EL (cell line): ENCODE results near the gene MLLT11.

ENCODE experiments used
- DNase-seq: peaks from one replicate; pipeline ENCODE4 v3.0.0-alpha.2; 2016

MLLT11 gene, protein sequence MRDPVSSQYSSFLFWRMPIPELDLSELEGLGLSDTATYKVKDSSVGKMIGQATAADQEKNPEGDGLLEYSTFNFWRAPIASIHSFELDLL

DNA sequence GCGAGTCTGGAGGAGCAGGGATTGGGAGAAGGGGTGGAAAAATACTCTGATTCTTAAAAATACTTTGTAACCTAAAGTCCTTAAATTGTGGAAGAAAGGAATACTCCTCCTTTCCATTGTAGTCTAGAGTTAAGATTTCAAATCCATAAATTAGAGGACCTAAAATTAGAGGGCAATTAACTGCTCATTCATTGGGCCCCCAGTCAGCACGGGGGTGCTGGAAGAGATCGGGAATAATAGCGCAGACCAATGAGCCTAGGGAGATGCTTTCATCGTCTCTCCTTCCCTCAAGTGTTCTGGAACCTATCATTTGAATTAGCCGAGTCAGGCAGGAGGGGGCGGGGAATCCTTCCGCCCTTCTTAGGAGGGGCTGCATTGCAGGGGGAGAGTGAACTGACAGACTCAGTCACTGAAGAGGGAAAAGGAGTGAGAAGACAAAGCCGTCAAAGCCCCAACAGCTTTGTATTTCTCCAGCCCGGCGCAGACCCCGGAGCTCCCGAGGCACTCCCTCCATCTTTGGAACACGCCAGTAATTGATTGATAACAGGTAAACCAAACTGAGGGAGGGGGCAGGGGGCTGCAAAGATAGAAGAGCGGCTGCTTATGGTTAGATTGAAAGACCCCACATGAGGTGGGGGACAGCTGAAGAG, at the start of gene MLLT11:
Gene MLLT11, plus strand, starts transcription at position 391 of the 650 bp plus-strand sequence. CDS start 6,828 bp downstream, outside the sequence.
- DNase-seq: peak; percentile 67

DNA sequence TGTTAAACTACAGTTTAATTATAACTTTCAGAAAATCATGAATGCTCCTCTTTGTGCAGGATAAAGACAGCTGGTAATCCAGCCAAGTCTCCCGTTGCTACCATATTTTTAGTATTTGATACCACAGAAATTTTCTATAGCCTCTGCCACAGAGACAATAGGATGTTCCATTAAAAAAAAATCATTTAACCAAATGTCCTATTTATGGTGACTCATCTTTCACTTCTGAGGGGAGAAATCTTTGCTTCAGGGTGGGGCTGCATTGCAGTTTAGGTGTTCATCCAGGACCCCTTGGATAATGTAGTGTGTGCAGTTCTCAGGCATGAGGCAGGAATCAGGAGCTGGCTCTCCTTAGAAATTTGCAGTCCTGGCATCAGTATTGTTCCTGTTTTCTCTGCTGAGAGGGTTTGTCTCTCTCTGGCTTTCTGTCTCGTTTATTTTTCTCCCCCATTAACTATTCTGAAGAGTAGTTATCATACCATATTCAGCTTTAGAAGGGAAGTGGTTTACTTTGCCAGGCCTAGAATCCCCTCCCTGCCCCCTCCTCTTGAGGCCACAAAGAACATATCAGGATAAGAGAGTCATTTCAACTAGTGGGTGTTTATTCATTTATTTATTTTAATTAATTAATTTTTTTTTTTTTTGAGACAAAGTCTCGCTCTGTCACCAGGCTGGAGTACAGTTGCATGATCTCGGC, 48.9 kb upstream of the MLLT11 start:
- no peak for DNase-seq

DNA sequence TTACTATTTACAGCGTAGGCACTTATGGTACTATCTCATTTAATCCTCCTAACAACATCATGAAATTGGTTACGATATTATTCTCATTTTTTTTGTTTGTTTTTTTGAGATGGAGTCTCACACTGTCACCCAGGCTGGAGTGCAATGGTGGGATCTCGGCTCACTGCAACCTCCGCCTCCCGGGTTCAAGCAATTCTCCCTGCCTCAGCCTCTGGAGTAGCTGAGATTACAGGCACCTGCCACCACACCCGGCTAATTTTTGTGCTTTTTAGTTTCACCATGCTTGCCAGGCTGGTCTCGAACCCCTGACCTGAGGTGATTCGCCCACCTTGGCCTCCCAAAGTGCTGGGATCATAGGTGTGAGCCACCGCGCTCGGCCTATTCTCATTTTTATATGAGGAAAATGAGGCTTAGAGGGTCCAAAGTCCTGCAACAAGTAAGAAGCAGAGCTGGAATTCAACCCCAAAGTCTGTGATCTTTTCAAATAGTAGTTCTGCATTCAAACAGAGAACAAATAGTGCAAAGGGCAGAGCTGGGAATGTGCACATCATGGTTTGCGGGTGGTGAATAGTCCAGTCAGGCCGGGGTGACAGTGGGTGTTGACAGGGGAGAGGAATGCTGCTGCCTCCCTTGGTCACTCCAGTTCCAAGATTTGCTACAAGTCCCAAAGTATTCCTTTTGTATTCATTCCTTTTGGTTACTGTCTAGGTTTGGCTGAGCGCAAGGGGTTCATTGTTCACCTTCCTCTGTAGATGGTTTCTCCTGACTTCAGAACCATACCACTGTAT, 47.3 kb upstream of the MLLT11 start:
- no peak for DNase-seq

DNA sequence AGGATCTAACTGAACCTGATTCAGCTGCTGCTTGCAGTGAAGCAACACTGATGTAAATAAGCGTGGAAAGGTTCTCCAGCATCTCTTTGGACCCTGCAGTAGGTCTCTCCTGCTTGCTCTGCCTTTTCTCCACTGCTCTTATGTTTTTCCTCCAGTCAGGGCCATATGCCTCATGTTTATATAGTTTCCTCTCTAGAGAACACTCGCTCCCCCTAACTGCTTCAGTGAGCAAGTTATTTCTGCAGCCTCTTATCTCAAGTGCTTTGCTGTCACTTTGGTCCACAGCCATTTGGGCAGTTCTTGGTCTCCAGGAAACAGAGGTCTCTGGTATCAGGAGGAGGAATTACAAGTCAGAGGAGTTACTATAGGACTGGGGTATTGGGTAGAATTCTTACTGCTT, 46.7 kb upstream of the MLLT11 start:
- DNase-seq: no peak

DNA sequence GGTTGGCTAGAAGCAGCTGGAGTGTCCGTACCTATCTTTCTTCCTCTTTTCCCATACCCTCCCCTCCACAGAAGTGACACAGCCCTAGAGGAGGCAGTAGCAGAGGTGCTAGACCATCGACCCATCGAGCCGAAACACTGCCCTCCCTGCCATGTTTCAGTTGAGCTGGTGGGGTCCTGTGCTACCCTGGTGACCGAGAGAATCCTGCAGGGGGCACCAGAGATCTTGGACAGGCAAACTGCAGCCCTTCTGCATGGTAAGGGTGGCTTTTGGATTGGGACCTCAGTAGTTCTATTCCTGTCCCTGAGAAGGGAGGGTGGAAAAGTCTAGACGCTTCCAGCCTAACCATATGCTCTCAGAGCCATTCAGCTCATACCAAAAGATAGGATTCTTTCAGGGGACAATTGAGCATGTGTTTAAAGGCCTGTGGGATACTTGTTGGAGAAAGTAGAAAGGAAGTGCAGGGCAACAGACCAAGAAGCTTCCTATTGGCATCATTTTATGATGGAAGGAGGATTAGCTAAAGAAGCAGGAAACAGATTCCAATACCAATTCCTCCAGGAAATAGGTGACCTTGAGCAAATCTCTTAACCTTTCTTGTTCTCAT, 35.6 kb upstream of the MLLT11 start:
- peak; percentile 63 for DNase-seq

DNA sequence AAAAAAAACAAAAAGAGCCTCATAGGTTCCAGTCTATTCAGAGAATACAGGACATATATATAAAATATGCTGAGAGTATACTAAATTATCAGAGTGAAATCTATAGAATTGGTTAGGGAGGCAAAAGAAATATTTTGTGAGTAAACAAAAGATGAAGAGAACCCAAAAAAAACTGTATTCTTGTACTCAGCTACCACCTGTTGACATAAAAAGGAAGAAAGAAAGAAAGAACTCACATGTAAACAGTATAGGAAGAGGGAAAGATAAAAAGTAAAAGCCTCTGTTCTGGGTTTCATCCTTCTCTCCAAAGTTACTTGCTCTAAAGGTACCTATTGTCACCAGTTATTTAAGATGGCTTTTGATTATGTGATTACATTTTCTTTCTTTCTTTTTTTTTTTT, 33.7 kb upstream of the MLLT11 start:
- DNase-seq: no peak

DNA sequence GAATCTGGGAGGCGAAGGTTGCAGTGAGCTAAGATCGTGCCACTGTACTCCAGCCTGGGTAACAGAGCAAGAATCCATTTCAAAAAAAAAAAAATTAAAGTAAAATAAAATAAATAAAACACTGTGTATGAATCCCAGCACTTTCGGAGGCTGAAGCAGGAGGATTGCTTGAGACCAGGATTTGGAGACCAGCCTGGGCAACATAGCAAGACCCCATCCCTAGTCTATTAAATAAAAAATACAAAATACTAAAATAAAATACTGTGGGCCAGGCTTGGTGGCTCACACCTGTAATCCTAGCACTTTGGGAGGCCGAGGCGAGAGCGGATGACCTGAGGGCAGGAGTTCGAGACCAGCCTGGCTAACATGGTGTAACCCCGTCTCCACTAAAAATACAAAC, 28.0 kb upstream of the MLLT11 start:
- no peak for DNase-seq

DNA sequence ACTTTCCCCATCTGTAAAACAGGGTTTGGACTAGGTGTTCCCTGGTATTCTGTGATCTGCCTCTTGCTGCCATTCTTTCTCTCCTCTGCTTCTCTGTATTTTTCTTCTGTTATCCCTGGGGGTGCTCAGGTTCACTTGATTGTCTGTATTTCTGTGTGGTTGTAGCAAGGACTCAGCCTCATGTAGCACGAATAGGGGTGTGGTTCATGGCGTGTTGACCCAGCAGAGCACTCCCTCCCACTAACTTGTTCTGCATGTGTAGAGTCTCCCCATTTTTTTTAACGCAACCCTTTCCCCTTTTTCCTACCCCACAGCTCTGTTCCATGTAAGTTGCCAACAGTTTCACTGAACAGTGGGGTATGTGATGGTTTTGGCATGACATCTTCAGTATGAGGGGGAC, 25.0 kb upstream of the MLLT11 start:
- no peak for DNase-seq

DNA sequence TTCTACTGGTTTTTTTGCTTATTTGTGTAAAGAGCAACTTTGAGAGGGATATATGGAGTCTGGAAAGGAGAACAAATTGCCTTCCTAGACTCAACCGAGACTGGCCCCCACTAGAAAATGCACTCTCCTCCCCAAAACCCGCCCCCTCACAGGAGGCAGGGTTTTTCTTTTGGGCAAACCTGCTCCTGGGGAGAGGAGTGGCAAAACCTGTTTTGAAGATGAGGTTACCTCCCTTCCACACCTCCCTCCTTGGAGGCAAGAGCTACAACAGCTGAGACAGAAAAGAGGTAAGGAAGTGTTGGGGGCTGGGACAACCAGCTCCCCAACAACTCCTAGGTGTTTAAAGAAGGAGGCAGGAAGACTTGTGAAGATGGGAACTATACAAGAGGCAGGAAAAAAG, 23.8 kb upstream of the MLLT11 start, which contains the start of gene BNIPL:
Gene BNIPL, plus strand, starts transcription at position 231 of the 400 bp plus-strand sequence. Its CDS starts 140 bp downstream, at position 371.
- no peak for DNase-seq

DNA sequence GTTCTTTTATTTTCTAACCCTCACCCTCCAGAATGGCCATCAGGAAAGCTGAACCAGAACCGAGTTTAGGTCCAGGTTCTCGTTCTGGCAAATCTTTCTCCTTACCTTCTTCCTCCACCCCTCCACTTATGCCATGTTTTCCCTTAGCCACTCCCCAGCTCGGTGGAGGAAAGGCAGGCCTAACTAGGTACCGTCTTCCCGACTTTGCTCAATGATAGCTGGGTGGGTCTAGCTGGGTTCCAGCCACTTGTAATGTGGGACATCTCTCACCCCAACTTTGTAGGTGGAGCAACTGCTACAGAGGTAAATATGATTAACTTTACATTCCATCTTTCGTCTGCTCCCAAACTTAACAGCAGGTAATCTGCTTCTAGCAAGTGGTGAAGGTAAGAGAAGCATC, 23.2 kb upstream of the MLLT11 start:
- DNase-seq: no peak

DNA sequence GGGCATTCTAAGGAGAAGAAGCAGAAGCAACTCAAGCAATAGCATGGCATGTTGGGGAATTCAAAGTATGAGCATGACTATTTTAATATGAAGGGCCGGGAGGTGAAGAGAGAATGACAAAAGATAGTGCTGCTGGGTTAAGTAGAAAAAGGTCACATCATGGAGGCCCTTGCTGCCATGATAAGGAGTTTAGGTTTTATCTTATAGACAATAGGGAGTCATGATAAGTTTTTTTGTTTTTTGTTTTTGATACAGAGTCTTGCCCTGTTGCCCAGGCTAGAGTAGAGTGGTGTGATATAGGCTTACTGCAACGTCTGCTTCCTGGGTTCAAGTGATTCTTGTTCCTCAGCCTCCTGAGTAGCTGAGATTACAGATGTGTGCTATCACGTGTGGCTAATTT, 20.7 kb upstream of the MLLT11 start:
- DNase-seq: no peak

DNA sequence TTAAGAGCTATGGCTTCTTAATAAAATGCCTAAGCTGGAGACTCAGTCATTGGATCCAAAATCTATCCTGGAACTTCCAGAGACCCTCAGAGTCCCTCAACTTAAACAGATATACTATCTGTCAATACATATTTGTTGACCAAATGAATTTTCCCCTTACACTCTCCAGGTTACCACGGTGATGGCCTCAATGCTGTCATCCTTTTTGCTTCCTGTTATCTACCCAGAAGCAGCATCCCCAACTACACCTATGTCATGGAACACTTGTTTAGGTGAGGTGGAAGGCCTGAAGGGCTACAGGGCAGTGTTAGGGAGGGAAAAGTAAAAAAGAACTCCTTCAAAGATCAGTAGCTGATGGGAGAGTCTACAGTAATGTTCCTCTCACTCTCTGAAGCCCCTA, 17.0 kb upstream of the MLLT11 start:
- DNase-seq: no peak

DNA sequence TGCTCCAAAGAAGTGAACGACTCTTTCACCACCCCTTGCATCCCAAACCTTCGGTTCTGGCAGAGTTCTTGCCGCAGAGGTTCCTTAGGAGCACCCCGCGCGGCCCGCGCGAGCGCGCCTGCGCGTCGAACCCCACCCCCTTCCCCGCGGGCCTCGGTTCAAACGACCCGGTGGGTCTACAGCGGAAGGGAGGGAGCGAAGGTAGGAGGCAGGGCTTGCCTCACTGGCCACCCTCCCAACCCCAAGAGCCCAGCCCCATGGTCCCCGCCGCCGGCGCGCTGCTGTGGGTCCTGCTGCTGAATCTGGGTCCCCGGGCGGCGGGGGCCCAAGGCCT, 12.6 kb upstream of the MLLT11 start, which contains the start of gene C1orf56:
Gene C1orf56, plus strand, starts transcription at position 161 of the 334 bp plus-strand sequence. Its CDS starts 97 bp downstream, at position 258.
- peak; percentile 75 for DNase-seq

DNA sequence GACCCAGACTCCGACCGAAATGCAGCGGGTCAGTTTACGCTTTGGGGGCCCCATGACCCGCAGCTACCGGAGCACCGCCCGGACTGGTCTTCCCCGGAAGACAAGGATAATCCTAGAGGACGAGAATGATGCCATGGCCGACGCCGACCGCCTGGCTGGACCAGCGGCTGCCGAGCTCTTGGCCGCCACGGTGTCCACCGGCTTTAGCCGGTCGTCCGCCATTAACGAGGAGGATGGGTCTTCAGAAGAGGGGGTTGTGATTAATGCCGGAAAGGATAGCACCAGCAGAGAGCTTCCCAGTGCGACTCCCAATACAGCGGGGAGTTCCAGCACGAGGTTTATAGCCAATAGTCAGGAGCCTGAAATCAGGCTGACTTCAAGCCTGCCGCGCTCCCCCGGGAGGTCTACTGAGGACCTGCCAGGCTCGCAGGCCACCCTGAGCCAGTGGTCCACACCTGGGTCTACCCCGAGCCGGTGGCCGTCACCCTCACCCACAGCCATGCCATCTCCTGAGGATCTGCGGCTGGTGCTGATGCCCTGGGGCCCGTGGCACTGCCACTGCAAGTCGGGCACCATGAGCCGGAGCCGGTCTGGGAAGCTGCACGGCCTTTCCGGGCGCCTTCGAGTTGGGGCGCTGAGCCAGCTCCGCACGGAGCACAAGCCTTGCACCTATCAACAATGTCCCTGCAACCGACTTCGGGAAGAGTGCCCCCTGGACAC, 12.1 kb upstream of the MLLT11 start:
- DNase-seq: peak; percentile 68

DNA sequence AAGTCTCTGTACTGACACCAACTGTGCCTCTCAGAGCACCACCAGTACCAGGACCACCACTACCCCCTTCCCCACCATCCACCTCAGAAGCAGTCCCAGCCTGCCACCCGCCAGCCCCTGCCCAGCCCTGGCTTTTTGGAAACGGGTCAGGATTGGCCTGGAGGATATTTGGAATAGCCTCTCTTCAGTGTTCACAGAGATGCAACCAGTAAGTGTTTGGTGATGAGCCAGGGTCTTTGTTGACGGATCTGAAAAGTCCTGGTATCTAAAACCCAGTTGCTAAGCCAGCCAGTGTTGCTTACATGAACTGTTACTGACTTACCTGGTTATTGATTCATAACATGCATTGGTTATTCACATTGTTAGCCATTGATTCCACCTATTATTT, 11.6 kb upstream of the MLLT11 start:
- DNase-seq: no peak

DNA sequence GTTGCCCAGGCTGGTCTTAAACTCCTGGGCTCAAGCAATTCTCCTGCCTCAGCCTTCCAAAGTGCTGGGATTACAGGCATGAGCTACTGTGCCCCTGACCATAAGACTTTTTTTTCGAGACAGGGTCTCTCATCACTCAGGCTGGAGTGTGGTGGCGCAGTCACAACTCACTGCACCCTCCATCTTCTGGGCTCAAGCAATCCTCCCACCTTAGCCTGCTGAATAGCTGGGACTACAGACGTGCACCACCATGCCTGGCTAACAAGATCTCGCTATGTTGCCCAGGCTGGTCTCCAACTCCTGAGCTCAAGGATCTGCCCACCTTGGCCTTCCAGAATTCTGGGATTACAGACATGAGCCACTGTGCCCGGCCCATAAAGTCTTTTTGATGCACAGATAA, 10.7 kb upstream of the MLLT11 start:
- DNase-seq: no peak

DNA sequence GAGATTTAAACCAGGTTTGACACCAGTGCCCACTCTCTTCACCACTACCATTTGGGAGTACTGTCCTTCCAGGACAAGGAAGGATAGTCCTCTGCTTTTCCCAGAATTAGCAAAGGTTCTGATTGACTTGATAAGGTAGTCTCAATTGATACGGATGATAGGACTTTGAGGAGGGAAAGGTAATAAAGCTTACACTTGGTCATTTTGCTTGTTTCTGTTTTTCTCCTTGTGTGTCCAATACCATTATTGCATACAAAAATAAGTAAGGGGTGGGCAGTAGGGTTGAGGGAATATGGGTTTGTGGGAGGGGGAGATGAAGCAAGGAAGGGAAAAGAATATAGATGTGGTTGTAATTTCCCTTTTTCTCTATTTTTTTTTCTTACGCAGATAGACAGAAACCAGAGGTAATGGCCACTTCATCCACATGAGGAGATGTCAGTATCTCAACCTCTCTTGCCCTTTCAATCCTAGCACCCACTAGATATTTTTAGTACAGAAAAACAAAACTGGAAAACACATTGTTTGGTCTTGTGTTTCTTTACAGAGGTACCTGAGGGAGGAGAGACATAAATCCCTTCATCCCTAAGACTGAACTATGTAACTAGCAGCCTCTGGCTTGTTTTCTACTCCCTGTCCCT, 10.0 kb upstream of the MLLT11 start:
- DNase-seq: no peak

DNA sequence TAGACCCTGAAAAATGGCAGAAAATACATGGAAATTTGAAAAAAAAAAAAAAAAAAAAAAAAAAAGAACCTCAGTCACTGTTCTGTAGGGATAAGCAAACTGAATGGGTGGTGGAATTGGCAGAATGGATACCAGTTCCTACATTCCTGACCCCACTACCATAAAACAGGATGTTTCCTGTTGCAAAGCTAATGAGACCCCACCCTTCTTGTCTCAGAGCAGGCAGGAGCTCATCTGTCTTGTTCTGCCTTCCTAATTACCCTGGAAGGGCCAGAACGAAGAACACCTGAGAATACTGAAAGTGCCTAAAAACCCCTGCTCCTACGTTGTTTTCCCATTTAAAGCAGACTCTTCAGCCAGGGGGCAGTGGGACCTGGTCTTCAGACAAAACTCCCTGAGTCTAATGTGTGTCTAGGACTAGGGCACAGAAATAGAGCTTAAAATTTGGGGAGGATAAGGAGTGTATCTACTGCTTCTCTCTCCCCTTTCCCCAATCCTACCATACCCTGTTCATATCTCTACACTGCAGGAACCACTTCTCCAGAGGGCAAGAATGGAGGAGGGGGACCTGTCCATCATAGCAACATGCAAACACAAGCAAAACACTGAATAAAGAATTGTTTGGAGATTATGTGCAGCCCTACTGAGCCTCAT, 8.7 kb upstream of the MLLT11 start:
- no peak for DNase-seq

DNA sequence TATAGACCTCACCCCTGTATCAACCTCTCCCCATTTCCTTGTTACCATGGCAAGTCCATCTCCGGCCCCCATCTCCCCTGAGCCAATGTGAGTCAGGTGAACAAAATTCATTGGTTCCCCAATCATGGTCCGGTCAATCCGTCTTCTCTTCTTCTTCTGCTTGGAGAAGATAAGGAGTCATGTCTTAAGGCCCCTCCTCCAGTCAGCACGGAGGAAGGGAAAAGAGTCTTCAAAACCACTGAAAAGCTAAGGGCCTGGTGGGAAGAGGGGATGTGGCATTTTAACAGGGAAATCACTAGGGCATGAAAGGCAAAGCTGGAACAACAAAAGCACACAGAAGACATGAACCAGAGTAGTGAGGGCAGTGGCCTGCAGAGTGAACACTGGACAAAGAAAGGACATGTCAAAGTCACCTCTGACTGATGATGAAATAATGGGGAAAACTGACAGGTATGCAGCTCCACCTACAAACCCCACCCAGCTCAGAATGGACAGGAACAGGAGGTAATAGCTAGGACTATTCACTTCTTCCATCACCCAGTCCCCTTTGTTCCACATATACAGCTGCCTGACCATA, 5.1 kb upstream of the MLLT11 start:
- no peak for DNase-seq

DNA sequence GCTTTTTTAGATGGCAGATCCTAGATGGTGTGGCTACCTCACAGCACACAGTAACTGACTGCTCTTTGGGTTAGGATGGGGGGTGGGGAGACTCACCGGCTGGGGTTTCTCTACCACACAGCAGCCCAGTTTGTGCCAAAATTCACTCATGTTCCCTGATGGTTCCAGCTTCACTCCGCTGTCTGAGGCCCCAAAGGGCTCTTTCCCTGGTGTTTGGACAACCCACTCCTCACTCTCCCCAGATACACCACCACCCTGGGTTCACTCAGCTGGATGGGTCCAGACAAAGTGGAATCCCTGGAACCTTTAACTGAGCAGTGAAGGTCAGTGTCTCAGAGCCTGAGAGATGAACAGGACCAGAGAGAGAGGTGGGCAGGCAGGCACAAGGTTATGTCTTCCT, 4.6 kb upstream of the MLLT11 start:
- no peak for DNase-seq

DNA sequence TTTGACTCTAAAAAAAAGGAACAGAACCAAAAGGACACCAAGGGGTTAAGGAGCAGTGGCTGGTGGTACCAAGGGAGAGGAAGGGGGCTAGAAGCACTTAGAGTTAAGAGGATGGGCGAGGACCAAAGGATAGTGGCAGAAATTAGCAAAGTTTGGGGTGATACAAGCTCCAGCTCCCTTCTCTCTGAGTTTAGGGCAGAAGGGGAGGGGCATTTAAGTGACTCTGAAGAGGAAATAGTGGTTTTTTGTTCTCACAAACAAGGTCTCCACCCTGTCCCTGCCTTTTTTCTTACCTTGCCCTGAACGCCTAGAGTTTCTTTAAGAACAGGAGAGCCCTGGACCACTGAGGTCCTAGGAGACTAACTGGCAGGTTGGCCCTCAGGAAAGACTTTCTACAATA, 4.0 kb upstream of the MLLT11 start:
- DNase-seq: no peak
